ENCODE results near the gene CERT1.
"Not testable (repeated sequence)": the region's sequence is repeated elsewhere in the genome, so short reads cannot be mapped to it uniquely, and the experiment has no call there.

The CERT1 gene

GRCh38 chr5:75340714-75341478 lies 170.5 kb downstream of the CERT1 start:
- no peak for DNase-seq

GRCh38 chr5:75338408-75338807 lies 173.0 kb downstream of the CERT1 start:
- no peak for DNase-seq

- peak; percentile 61 to 62 for DNase-seq
Measured at GRCh38 chr5:75337366-75338021, 173.9 kb downstream of the CERT1 start.

- peak; percentile 95 to 97 for DNase-seq
Measured at GRCh38 chr5:75336615-75337336, 174.7 kb downstream of the CERT1 start, which contains the start of gene HMGCR. Gene HMGCR, plus strand, starts transcription at chr5:75337220. Its CDS starts 5,386 bp downstream, at chr5:75342606.

GRCh38 chr5:75335952-75336614 lies 175.3 kb downstream of the CERT1 start:
- DNase-seq, result no peak

GRCh38 chr5:75335486-75335885 lies 175.9 kb downstream of the CERT1 start:
- DNase-seq, result no peak

GRCh38 chr5:75334413-75334812 lies 177.0 kb downstream of the CERT1 start:
- DNase-seq, result not testable (repeated sequence)

- not testable (repeated sequence) for DNase-seq
Measured at GRCh38 chr5:75333759-75334158, 177.7 kb downstream of the CERT1 start.

GRCh38 chr5:75331095-75332090 lies 180.0 kb downstream of the CERT1 start:
- no peak for DNase-seq

GRCh38 chr5:75330404-75330803 lies 181.0 kb downstream of the CERT1 start:
- no peak for DNase-seq

All from activated T-cell treated with anti-CD3 and anti-CD28 coated beads, Interleukin-2, amount 50 U/mL, for 48 hours (primary cell).